ELF-1 (cell line): ENCODE data around the gene AGRN.
A peak's percentile ranks its signal among the peaks of the same experiment; 100 is the strongest.
"Not testable (repeated sequence)": the region's sequence is repeated elsewhere in the genome, so short reads cannot be mapped to it uniquely, and the experiment has no call there.

Experiments used
- DNase-seq: peaks from one replicate; pipeline ENCODE4 v3.0.0-alpha.2; 2016; ENCODE audit warnings: low read depth, low spot score

The AGRN gene

DNA sequence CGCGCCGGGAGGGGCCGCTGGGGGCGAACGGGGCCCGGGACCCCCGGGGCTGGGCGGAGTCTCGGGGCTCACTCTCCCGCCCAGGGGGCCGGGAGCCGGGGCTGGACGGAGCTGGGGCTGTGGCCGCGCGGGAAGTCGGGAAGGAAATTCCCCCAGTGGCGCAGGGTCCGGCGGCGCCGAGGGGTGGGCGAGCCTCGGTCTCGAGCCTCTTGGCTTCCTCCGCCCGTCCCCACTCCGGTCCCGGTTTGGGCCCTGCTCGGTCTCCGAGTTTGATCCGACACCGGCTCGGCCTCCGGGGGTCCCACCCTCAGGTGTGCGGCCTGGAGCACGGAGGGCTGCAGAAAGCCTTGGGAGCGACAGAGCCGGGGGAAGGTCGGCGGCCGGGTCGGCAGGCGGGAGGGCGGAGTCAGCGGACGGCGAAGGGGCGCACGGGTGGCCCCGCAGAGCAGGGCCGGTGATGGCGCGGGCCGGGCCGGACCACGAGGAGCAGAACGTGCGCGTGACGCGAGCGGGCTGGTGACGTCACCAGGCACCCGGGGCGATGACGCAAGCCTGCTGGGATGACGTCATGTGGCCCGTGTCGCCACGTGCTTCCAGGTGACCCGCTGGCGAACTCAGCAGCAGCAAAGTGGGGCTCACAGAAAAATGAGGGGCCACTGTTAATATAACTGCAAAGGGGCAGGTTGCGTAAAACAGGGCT, 19.4 kb upstream of the AGRN start:
- DNase-seq: peak; percentile 87

DNA sequence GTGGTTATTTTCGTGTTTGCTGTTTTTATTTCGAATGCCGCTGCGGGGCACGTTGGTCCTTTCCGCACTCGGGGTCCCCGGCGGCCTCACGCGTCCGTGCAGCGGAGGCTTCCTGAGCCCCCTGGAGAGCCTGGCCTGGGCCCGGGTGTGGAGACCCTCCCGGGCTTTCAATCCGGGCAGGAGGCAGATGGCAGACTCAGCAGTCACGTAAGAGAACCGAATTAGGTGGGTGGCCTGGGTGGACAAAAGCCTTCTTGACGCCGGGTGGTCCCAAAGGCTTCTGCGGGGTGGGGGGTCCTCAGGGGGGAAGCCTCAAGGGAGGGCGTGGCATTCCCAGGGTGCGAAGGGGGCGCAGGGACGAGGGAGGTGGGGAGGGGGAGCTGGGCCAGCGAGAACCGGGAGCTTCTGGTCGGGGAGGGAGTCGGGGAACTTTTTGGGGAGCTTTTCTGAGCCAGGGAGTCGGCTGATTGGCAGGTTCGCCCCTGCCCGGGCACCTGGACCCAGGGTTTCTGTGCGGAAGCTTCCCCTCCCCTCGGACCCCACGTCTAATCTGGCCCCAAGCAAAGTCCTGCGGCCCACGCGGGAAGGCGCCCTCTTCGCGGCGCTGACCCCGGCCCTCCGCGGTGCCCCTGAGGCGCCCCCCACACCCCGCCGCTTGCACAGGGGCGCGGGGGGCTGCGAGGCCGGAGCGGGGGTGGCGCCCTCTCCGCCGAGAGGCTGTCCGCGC, 18.7 kb upstream of the AGRN start:
- DNase-seq: no peak

DNA sequence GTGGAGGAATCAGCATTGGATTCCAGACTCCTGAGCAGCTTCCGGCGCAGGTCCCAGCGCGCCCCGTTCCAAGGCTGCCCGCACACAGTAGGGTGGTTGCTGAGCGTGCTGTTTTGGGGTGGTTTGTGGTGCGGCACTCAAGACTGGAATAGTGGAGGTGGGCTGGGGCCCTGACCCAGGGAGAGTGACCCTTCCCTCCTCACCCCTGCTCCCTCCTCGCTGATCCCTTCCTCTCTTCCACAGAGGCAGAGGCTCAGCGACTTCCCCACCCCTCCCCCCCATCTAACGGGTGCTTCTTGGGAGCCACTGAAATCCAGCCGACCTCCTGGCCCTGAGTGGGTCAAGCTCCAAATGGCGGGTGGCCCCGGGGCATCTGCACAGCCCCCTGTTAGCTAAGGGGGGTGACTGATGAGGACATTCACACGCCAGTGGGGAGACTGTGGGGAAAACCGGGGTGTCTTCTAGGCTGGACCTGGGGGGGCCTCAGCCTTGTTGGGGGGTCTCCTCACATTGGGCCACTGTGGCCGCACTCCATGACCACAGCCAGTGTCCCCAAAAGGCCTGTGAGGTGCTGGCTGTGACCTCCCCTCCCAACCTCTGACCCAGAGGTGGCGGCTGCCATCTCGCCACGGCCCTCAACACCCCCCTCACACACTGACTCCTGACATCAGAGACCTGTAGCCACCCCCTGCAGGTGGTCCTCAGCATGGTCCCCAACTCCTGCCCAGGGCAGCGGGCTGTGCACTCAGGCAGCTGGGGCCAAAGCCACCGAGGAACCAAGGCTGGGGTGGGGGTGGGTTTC, 16.1 kb upstream of the AGRN start:
- no peak for DNase-seq

DNA sequence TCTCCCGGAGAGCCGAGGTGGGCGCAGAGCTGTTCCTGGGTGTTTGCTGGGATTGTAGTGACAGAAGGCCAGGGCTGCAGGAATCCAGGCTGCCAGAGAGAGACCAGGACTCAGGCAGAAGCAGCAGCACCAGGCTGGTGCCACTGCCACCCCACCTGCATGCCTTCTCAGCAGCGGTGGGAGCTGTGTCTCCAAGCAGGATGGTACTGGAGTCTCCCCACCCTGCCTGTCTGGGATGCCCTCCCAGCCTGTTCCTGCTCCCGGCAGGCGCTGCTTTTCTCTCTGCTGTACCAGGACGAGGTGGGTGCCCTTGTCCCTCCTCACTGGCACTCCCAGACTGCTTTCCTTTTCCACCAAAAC, 15.5 kb upstream of the AGRN start:
- no peak for DNase-seq

DNA sequence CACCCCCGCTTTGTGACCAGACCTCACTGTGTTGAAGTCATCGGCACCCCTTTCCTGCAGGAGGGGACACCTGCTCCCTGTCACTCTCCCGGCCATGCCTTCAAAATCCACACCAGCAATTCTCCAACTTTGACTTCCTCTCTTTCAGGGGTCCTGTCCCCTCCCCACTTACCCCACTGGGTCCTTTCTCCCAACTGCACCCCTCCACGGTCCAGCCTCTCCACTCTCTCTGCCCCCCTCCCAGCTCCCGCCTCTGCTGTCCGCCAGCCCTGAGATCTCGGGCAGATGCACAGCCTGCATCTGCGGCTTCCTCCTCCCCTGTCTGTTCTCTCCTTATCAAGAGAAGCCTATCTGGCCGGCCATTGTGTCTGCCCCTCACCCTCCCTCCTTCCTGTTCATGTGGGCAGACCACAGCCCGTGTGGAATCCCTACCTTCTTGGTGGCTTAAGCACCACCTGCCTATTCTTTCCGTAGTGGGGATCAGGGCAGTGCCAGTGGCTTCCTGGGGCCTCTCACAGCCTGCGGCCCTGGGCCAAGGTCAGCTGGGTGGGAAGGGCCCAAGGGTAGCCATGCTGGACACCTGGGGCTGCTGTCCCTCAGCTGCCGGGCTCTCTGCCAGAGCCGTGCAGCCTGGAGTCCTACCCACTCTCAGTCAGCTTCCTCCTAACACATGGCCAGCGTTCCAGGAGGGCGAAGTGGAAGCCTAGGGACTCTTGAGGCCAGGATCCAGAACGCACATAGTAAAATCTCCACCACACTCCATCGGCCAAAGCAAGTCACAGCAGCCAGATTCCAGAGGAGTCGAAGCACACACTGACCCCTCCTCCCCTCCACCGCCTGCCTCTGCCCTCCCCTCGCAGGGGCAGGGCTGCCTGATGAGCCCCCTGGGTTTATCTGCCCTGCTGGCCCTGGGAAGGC, 14.9 kb upstream of the AGRN start:
- peak; percentile 75 for DNase-seq

- DNase-seq: no peak
Observed at GRCh38 chr1:1005774-1006304, 14.1 kb upstream of the AGRN start.

- DNase-seq: peak; percentile 63
Observed at GRCh38 chr1:1006305-1007159, 13.4 kb upstream of the AGRN start.

GRCh38 chr1:1010131-1010530, 9.8 kb upstream of the AGRN start:
- not testable (repeated sequence) for DNase-seq

DNA sequence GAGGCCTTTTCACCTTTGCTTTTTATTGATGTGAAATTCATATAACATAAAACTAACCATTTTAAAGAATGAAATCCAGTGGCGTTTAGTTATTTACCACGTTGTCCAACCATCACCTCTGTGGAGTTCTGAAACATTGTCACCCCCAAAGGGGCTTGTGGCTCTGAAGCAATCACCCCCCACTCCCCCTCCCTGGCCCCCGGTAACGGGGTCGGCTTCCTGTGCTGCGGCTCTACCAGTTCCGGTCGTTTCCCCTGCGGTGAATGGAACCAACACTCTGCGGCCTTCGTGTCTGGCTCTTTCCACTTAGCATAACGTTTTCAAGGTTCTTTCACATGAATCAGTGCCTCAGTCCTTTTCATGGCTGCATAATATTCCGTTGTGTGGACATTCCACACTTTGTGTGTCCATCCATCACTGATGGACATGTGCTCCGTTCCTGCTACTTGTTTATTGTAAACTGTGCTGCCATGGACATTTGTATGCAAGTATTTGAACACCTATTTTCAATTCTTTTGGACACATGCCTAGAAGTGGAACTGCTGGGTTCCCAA, 8.4 kb upstream of the AGRN start:
- DNase-seq: no peak

DNA sequence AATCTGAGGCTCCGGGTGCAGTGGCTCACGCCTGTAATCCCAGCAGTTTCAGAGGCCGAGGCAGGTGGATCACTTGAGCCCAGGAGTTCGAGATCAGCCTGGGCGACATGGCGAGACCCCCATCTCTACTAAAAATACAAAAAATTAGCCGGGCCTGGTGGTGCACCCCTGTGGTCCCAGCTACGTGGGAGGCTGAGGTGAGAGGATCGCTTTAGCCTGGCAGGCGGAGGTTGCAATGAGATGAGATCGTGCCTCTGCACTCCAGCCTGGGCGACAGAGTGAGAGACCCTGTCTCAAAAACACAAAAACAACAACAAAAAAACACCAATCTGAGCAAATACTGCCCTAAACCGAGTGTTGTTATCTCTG, 7.2 kb upstream of the AGRN start:
- not testable (repeated sequence) for DNase-seq

- DNase-seq: peak; percentile 89
Observed at GRCh38 chr1:1013105-1013921, 6.6 kb upstream of the AGRN start, which contains the start of gene ISG15. TSS of gene ISG15 (plus strand) at chr1:1013497. CDS start at chr1:1013574, 77 bp downstream.

DNA sequence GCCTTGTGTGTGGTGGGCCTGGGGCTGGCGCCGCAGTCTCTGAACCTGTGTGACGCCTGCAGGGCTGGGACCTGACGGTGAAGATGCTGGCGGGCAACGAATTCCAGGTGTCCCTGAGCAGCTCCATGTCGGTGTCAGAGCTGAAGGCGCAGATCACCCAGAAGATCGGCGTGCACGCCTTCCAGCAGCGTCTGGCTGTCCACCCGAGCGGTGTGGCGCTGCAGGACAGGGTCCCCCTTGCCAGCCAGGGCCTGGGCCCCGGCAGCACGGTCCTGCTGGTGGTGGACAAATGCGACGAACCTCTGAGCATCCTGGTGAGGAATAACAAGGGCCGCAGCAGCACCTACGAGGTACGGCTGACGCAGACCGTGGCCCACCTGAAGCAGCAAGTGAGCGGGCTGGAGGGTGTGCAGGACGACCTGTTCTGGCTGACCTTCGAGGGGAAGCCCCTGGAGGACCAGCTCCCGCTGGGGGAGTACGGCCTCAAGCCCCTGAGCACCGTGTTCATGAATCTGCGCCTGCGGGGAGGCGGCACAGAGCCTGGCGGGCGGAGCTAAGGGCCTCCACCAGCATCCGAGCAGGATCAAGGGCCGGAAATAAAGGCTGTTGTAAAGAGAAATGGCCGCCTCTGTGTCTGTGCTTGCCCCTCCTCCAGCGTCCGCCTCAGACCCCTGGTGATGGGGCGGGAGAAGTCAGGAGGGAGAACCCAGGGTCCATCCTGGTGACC, 5.8 kb upstream of the AGRN start:
- peak; percentile 72 for DNase-seq

DNA sequence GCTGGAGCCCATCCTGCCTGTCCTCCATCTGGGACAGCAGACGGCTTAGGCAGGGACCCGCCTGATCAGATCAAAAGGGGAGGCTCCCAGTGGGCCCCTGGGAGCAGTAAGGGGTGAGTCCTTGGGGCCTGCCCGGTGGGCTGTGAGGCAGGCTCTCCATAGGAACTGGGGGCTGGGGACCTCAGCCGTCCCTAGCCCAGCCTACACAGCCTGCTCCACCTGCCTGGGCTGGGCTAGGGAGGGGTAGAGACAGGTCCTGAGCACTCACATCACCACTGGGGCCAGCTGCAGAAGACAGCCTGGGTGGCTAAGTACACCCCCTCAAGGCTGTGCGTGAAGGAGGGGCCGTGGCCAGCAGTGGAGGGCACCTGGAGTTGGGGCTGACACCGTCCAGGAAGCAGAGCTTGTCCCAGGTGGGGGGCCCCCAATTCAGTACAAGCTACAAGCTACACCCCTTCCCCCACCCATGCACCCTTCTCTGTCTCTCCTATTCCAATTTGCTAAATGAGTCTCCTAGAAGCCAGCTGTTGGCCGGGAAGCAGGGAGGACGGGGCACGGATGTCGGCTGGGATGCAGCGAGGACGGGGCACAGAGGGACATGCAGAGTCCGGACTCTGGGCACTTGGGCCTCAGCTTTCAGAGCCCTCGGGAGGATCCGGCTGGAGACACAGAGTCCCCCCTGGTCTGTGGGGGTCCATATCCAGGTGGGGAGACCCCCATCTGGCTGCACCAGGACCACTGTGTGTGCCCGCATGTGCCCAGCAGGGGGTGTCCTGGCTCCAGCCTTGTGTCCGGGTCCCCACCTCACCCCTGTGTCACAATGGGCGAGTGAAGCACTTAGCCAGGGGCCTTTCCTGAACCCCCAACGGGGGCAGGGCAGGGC, 4.9 kb upstream of the AGRN start:
- DNase-seq: no peak

DNA sequence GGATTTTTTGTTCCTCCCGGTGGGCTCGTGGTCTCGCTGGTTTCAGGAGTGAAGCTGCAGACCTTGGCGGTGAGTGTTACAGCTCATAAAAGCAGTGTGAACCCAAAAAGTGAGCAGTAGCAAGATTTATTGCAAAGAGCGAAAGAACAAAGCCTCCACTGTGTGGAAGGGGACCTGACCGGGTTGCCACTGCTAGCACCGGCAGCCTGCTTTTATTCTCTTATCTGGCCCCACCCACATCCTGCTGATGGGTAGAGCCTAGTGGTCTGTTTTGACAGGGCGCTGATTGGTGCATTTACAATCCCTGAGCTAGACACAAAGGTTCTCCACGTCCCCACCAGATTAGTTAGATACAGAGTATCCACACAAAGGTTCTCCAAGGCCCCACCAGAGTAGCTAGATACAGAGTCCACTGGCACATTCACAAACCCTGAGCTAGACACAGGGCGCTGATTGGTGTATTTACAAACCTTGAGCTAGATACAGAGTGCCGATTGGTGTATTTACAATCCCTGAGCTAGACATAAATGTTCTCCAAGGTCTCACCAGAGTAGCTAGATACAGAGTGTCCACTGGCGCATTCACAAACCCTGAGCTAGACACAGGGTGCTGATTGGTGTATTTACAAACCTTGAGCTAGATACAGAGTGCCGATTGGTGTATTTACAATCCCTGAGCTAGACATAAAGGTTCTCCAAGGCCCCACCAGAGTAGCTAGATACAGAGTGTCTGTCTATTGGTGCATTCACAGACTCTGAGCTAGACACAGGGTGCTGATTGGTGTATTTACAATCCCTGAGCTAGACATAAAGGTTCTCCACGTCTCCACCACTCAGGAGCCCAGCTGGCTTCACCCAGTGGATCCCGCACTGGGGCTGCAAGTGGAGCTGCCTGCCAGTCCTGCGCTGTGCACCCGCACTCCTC, 2.3 kb upstream of the AGRN start:
- peak; percentile 10 for DNase-seq

- not testable (repeated sequence) for DNase-seq
Observed at GRCh38 chr1:1018321-1018685, 1.6 kb upstream of the AGRN start.
